Neutrophil (primary cell): ENCODE measurements around the gene RSPO4.

Experiments
- H3K27ac ChIP-seq: fragments of 200-600 bp; sonication (generic); 2 replicates; pipeline ENCODE4 v1.5.1; 2016; ENCODE audit warnings: mild to moderate bottlenecking, moderate library complexity
- H3K27me3 ChIP-seq: fragments of 200-600 bp; sonication (generic); 2 replicates; pipeline ENCODE4 v1.6.0; 2016; ENCODE audit warnings: mild to moderate bottlenecking
- H3K36me3 ChIP-seq: fragments of 200-600 bp; sonication (generic); 2 replicates; pipeline ENCODE4 v1.5.1; 2017
- H3K4me1 ChIP-seq, 2 experiments: fragments of 200-600 bp in 1 of 2; sonication (generic) in 1 of 2; 1 replicate in 1 of 2; 2 replicates in 1 of 2; pipeline versions ENCODE4 v1.5.1 to v1.6.1; 2013 to 2016; ENCODE audit warnings: low read depth in 1 of 2, low read length in 1 of 2, mild to moderate bottlenecking in 1 of 2, moderate library complexity in 1 of 2; ENCODE audit not compliant: control insufficient read depth in 1 of 2, insufficient read depth in 1 of 2
- H3K4me3 ChIP-seq, 2 experiments: fragments of 200-600 bp in 1 of 2; sonication (generic) in 1 of 2; 1 replicate in 1 of 2; 2 replicates in 1 of 2; pipeline ENCODE4 v1.5.1; 2013 to 2016; ENCODE audit warnings: low read depth in 1 of 2, low read length in 1 of 2, mild to moderate bottlenecking in 1 of 2, moderate library complexity in 1 of 2
- H3K9me3 ChIP-seq: fragments of 200-600 bp; sonication (generic); 2 replicates; pipeline ENCODE4 v1.5.1; 2016
- TF ChIP-seq, protein P1 (sequence below): fragments of 200-600 bp; sonication (generic); IDR thresholded peaks from 2 replicates; pipeline ENCODE4 v1.5.1; 2016; ENCODE audit warnings: antibody characterized with exemption

RSPO4 gene

DNA sequence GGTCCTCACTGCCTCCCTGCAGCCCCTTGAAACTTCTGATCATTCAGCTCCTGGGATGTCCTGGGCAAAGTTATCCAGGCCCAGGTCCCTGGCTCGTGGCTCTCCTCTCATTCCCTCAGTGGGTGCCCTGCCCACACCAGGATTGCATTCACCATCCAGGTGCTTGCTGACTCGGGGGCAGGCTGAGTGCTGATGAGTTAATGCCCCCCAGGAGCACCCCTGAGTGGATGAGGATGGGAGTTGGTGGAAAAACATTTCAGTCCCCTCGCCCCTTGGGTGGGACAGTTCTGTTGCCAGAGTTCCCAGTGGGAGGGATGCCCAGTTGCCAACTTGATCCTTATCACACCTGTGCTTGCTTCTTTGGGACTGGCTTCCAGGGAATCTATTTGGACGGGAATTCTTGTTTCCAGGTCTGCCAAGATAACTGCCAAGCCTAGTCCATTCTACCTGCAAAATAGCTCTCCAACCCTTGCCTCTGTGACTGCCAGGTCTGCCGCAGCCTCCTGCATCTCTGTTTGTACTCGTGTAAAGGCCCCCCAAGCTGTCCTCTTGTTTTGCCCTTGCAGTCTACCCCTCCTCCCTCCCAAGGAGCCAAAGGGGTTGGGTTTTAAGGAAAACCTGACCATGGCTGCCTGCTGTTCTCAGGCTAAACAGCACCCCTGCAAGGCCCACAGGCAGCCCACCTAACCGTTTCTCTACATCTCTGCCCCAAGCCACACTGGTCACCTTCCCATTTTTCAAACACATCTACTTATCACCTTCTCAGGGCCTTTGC is 11.6 kb upstream of the RSPO4 start:
- Histone ChIP-seq H3K4me3 (no peak overlapping the region), H3K36me3 (no peaks in the 10 kb centered on the region), H3K4me1 (no peaks in the 10 kb centered on the region), H3K9me3 (no peaks in the 10 kb centered on the region), H3K27me3 (no peaks in the 10 kb centered on the region), H3K27ac (no peak overlapping the region)
- TF ChIP-seq, protein P1, sequence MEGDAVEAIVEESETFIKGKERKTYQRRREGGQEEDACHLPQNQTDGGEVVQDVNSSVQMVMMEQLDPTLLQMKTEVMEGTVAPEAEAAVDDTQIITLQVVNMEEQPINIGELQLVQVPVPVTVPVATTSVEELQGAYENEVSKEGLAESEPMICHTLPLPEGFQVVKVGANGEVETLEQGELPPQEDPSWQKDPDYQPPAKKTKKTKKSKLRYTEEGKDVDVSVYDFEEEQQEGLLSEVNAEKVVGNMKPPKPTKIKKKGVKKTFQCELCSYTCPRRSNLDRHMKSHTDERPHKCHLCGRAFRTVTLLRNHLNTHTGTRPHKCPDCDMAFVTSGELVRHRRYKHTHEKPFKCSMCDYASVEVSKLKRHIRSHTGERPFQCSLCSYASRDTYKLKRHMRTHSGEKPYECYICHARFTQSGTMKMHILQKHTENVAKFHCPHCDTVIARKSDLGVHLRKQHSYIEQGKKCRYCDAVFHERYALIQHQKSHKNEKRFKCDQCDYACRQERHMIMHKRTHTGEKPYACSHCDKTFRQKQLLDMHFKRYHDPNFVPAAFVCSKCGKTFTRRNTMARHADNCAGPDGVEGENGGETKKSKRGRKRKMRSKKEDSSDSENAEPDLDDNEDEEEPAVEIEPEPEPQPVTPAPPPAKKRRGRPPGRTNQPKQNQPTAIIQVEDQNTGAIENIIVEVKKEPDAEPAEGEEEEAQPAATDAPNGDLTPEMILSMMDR = no peak

DNA sequence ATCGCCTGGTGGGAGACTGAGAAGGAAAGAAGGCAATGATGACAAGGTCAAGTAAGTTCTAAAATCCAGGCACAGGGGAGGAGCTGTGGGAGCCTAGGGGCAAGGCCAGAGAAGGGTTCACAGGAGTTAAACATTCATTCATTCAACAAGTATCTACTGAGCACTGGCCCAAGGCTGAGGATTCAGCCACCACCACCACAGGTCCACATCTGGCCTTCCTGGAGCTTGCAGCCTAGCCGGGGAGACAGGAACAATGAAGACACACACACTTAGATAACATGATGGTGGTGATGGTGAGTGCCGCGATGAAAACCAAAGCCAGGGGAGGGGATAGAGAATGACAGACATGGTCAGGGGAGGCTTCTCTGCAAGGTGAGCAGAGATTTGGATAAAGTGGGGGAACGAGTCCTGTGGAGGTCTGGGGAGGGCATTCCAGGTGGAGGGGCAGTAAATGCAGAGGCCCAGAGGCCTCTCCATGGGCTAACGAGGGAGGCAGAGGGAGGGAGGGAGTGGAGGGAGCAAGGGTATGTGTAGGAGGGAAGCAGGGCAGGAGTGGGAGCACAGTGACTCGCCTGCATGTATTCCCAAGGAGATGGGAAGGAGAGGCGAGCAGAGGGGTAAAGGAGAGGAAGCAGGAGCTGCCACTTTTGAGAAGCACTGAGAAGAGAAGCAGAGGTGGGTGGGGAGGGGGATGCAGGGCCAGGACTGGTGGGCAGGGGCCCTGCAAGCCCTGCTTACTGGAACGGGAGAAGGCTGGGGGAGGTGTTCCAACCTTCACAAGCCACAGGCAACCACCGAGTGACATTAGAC is 10.5 kb upstream of the RSPO4 start:
- Histone ChIP-seq H3K36me3 (no peaks in the 10 kb centered on the region), H3K9me3 (no peaks in the 10 kb centered on the region), H3K27me3 (no peaks in the 10 kb centered on the region), H3K4me3 (no peak overlapping the region), H3K27ac (no peak overlapping the region), H3K4me1 (no peaks in the 10 kb centered on the region)
- TF ChIP-seq, protein P1 = no peak

DNA sequence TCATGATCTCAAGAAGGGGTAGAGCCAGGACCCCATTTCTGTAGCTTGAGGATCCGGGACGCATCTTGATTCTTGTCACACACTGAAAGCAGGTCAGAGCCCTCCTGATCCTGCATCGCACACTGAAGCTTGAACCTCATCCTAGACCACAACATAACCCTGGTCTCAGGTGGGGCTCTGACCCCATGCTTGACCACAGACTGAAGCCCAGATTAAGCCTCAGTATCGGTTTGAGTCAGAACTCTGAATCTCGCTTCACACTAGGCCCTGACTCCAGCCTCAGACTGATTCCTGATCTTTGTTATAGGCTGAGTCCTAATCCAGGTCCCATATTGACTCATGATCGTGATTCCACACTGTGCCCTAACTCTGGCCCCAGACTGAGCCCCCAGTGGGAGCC is 8.5 kb upstream of the RSPO4 start:
- Histone ChIP-seq H3K4me1 (no peaks in the 10 kb centered on the region), H3K27ac (no peak overlapping the region), H3K36me3 (no peaks in the 10 kb centered on the region), H3K4me3 (no peak overlapping the region), H3K27me3 (peaks cover 11% of the 10 kb centered on the region), H3K9me3 (no peaks in the 10 kb centered on the region)
- TF ChIP-seq, protein P1 = no peak

DNA sequence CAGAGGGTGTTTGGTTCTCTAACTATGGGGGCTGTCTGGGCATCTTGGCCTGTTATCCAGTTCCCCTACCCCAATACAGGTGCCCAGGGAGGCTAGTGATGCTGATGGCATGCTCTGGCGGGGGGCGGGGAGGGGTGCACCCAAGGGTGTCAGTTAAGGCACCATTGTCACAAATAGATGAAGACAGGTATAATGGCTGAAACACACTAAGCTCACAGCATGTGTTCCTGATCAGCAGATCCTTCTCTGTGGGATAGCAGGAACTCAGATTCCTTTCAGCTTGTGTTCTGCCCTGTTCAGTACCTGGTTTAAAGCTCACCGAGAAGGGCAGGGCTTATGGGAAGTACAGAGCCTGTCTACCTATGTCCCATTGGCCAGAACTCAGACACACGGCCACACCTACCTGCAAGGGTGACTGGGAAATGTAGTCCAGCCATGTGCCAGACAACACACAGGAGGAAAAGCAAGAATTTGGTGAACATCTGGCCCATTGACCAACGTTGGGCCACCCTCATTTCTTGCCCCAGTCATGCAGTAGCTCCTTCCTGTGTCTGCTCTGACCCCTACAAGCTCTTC is 3.4 kb upstream of the RSPO4 start:
- Histone ChIP-seq H3K4me3 (no peak overlapping the region), H3K27me3 (peaks cover 62% of the 10 kb centered on the region), H3K27ac (no peak overlapping the region), H3K36me3 (no peaks in the 10 kb centered on the region), H3K4me1 (no peaks in the 10 kb centered on the region), H3K9me3 (no peaks in the 10 kb centered on the region)
- TF ChIP-seq, protein P1 = no peak

DNA sequence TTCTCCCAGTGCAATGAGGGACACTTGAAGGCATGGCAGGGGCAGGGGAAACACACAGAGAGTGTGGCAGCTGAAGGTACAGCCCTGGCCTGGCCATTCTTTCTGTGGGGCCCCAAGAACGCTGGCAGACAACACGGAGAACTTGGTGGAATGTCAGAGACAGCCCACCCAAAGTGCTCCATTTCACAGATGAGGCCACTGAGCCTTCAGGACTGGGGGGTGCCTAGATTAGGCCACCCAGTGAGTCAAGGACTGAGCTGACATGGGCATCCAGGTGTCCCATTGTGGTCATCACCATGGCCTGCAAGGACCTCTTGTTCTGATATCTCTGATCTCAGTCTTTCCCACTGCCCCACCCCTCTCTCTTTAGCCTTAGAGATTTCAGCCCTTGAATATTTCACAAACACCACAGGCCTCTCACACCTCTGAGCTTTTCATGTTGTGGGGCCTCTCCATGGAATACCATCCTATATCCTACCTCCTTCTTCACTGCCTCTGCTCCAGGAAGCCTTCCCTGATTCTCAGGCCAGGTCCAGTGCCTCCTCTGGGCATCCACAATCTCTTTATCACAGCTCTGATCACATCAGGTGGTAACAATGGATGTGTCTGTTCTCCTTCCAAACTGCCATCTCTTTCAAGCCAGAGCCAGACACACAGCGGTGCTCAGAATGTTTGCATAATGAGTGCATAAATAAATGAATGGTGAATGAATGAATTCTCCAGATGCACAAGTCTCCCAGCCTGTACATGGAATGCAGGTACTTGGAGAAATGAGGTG is 2.0 kb upstream of the RSPO4 start:
- Histone ChIP-seq H3K36me3 (no peaks in the 10 kb centered on the region), H3K27me3 (peaks cover 77% of the 10 kb centered on the region), H3K9me3 (no peaks in the 10 kb centered on the region), H3K4me1 (no peaks in the 10 kb centered on the region), H3K4me3 (no peak overlapping the region), H3K27ac (no peak overlapping the region)
- TF ChIP-seq, protein P1 = no peak
